ENCODE results near the gene TOMT.

DNA sequence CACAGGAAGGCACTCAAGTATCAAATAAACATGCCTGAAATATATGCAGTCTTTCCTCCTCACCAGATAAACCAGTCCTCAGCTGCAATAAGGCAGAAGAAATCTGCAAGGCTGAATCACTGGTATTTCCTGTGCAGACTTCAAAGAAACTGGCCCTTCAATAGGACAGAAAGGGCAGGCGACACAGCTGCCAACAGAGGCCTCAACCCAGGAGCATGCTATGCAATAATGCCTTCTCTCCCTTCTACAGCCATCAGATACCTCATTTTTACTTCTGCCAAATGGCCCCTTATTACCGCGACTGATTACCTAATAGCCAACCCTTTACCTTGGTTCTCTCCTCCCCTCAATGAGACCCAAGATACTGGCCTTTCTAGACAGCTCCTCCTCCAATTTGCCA lies 33.4 kb upstream of the TOMT start:
- TF ChIP-seq, protein P1, sequence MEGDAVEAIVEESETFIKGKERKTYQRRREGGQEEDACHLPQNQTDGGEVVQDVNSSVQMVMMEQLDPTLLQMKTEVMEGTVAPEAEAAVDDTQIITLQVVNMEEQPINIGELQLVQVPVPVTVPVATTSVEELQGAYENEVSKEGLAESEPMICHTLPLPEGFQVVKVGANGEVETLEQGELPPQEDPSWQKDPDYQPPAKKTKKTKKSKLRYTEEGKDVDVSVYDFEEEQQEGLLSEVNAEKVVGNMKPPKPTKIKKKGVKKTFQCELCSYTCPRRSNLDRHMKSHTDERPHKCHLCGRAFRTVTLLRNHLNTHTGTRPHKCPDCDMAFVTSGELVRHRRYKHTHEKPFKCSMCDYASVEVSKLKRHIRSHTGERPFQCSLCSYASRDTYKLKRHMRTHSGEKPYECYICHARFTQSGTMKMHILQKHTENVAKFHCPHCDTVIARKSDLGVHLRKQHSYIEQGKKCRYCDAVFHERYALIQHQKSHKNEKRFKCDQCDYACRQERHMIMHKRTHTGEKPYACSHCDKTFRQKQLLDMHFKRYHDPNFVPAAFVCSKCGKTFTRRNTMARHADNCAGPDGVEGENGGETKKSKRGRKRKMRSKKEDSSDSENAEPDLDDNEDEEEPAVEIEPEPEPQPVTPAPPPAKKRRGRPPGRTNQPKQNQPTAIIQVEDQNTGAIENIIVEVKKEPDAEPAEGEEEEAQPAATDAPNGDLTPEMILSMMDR (IDR thresholded peaks at IDR 0.05) = no peak
- TF ChIP-seq, protein P2, sequence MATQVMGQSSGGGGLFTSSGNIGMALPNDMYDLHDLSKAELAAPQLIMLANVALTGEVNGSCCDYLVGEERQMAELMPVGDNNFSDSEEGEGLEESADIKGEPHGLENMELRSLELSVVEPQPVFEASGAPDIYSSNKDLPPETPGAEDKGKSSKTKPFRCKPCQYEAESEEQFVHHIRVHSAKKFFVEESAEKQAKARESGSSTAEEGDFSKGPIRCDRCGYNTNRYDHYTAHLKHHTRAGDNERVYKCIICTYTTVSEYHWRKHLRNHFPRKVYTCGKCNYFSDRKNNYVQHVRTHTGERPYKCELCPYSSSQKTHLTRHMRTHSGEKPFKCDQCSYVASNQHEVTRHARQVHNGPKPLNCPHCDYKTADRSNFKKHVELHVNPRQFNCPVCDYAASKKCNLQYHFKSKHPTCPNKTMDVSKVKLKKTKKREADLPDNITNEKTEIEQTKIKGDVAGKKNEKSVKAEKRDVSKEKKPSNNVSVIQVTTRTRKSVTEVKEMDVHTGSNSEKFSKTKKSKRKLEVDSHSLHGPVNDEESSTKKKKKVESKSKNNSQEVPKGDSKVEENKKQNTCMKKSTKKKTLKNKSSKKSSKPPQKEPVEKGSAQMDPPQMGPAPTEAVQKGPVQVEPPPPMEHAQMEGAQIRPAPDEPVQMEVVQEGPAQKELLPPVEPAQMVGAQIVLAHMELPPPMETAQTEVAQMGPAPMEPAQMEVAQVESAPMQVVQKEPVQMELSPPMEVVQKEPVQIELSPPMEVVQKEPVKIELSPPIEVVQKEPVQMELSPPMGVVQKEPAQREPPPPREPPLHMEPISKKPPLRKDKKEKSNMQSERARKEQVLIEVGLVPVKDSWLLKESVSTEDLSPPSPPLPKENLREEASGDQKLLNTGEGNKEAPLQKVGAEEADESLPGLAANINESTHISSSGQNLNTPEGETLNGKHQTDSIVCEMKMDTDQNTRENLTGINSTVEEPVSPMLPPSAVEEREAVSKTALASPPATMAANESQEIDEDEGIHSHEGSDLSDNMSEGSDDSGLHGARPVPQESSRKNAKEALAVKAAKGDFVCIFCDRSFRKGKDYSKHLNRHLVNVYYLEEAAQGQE (IDR thresholded peaks at IDR 0.05; ENCODE audit: insufficient read depth in 1 of 2, low read depth in 2 of 2, low read length in 1 of 2) = no peak
